HEK293T (cell line): ENCODE measurements around the gene ACBD4.

Experiments
- BHLHE40 ChIP-seq: fragments of 450-650 bp; IDR thresholded peaks from 2 replicates; pipeline ENCODE4 v1.6.1; 2016; ENCODE audit warnings: mild to moderate bottlenecking, moderate library complexity, borderline replicate concordance
- LEF1 ChIP-seq: fragments of 450-650 bp; IDR thresholded peaks from 2 replicates; pipeline ENCODE4 v1.6.1; 2017; ENCODE audit warnings: mild to moderate bottlenecking, borderline replicate concordance

- TF ChIP-seq LEF1 (peak; percentile 77; the same call in 1 of the 2 replicates), BHLHE40 (peak; percentile 91)
Observed at GRCh38 chr17:45147581-45148182, 12.2 kb downstream of the ACBD4 start.
